Glutamatergic neuron (in vitro differentiated cells): Measurements from ENCODE around the gene IFNL2. TPM values are rescaled to one million over a fixed set of nuclear protein-coding genes. Genes with fewer than 3 reads are reported as not detected.
"Not testable (repeated sequence)": the region's sequence is repeated elsewhere in the genome, so short reads cannot be mapped to it uniquely, and the experiment has no call there.

Experiments used
- DNase-seq: peaks from one replicate; pipeline ENCODE4 v3.0.0; 2022
- H3K27ac Mint-ChIP-seq: one replicate; pipeline ENCODE4 v1.8.0; 2020; ENCODE audit warnings: mild to moderate bottlenecking, mixed read lengths, inconsistent platforms; ENCODE audit not compliant: unreplicated experiment
- H3K27me3 Mint-ChIP-seq: one replicate; pipeline ENCODE4 v1.8.0; 2020; ENCODE audit warnings: mild to moderate bottlenecking, moderate library complexity, mixed read lengths, inconsistent platforms; ENCODE audit not compliant: unreplicated experiment
- H3K36me3 Mint-ChIP-seq: one replicate; pipeline ENCODE4 v1.8.0; 2020; ENCODE audit warnings: mild to moderate bottlenecking, mixed read lengths, inconsistent platforms; ENCODE audit not compliant: unreplicated experiment
- H3K4me1 Mint-ChIP-seq: one replicate; pipeline ENCODE4 v1.8.0; 2020; ENCODE audit warnings: mild to moderate bottlenecking, low read depth, mixed read lengths, inconsistent platforms; ENCODE audit not compliant: unreplicated experiment
- H3K4me3 Mint-ChIP-seq: one replicate; pipeline ENCODE4 v1.8.0; 2020; ENCODE audit warnings: mild to moderate bottlenecking, mixed read lengths, inconsistent platforms; ENCODE audit not compliant: unreplicated experiment
- H3K9me3 Mint-ChIP-seq: one replicate; pipeline ENCODE4 v1.8.0; 2020; ENCODE audit warnings: mild to moderate bottlenecking, moderate library complexity, mixed read lengths, inconsistent platforms; ENCODE audit not compliant: unreplicated experiment
- total RNA-seq: library from RNA; stranded (reverse); fragmentation: NEBNext Ultra II Directional; extraction: Animal tissue kit (Norgen Biotek cat#: 25700); gene quantifications from one replicate; pipeline ENCODE4 v1.2.1, GENCODE V29; 2021; ENCODE audit not compliant: unreplicated experiment
- TF ChIP-seq, protein P1 (sequence below): fragments of 200-600 bp; sonication (generic); IDR thresholded peaks from one replicate; pipeline ENCODE4 v1.5.0; 2021; ENCODE audit not compliant: partially characterized antibody, unreplicated experiment

Gene IFNL2
- total RNA-seq, 1 donor from 2014 or later, result not detected

DNA sequence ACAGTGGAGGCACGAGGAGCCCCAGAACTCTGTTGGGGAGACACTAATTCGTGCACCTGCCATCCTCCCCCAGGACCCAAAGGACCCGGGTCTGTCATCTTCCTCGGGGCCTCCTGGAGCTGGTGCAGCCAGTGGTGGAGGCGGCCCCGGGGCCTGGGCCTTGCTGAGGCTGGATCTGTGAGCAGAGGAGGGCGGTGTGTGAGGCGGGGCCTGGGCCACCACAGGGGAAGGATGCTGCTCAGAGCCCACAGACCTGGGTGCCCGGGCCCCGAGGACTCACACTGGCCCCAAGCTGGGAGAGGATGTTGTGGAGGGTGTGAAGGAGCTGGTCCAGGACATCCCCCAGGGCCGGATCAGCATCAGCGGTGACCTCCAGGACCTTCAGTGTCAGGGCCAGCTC is 31.7 kb upstream of the IFNL2 start:
- H3K27me3 Mint-ChIP-seq, result peaks cover 12% of the 10 kb centered on the region
- no peak for DNase-seq

GRCh38 chr19:39237200-39238184 is 30.7 kb upstream of the IFNL2 start:
- no peaks in the 10 kb centered on the region for H3K36me3 Mint-ChIP-seq
- DNase-seq, result no peak
- no peak overlapping the region for H3K4me3 Mint-ChIP-seq
- no peaks in the 10 kb centered on the region for H3K4me1 Mint-ChIP-seq
- peaks cover 12% of the 10 kb centered on the region for H3K27me3 Mint-ChIP-seq
- TF ChIP-seq, protein P1, sequence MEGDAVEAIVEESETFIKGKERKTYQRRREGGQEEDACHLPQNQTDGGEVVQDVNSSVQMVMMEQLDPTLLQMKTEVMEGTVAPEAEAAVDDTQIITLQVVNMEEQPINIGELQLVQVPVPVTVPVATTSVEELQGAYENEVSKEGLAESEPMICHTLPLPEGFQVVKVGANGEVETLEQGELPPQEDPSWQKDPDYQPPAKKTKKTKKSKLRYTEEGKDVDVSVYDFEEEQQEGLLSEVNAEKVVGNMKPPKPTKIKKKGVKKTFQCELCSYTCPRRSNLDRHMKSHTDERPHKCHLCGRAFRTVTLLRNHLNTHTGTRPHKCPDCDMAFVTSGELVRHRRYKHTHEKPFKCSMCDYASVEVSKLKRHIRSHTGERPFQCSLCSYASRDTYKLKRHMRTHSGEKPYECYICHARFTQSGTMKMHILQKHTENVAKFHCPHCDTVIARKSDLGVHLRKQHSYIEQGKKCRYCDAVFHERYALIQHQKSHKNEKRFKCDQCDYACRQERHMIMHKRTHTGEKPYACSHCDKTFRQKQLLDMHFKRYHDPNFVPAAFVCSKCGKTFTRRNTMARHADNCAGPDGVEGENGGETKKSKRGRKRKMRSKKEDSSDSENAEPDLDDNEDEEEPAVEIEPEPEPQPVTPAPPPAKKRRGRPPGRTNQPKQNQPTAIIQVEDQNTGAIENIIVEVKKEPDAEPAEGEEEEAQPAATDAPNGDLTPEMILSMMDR, result no peak
- H3K9me3 Mint-ChIP-seq, result no peaks in the 10 kb centered on the region
- no peak overlapping the region for H3K27ac Mint-ChIP-seq

More for the DNA sequence above, 31.7 kb upstream of the IFNL2 start:
- Mint-ChIP-seq H3K27ac (no peak overlapping the region), H3K4me3 (no peak overlapping the region), H3K4me1 (no peaks in the 10 kb centered on the region), H3K36me3 (no peaks in the 10 kb centered on the region), H3K9me3 (no peaks in the 10 kb centered on the region)
- TF ChIP-seq, protein P1, result no peak

DNA sequence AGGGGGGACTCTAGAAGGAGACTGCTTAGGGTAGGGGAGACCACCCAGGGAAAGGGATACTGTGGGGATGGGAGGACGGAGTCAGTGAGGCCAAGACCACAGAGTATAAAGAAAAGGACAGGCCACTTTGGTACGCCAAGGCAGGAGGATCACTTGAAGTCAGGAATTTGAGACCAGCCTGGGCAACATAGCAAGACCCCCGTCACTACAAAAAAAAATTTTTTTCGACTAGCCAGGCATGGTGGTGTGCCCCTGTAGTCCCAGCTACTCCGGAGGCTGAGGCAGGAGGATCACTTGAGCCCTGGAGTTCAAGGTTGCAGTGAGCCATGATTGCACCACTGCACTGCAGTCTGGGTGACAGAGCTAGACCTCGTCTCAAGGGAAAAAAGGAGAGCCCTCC is 30.0 kb upstream of the IFNL2 start:
- Mint-ChIP-seq H3K27ac (no peak overlapping the region), H3K36me3 (no peaks in the 10 kb centered on the region), H3K27me3 (peaks cover 13% of the 10 kb centered on the region), H3K9me3 (no peaks in the 10 kb centered on the region), H3K4me1 (no peaks in the 10 kb centered on the region), H3K4me3 (no peak overlapping the region)
- TF ChIP-seq, protein P1, result no peak
- no peak for DNase-seq

- TF ChIP-seq, protein P1, result no peak
Observed at GRCh38 chr19:39238944-39239343, 29.3 kb upstream of the IFNL2 start.

DNA sequence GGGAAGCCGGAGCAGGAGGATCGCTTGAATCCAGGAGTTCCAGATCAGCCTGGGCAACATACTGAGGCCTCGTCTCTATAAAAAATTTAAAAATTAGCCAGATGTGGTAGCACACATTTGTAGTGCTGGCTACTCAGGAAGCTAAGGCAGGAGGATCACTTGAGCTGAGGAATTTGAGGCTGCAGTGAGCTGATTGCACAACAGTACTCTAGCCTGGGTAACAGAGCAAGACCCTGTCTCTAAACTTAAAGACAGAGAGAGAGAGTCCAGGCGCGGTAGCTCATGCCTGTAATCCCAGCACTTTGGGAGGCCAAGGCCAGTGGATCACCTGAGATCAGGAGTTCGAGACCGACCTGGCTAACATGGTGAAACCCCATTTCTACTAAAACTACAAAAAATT is 27.8 kb upstream of the IFNL2 start:
- Mint-ChIP-seq H3K4me3 (no peak overlapping the region), H3K4me1 (no peaks in the 10 kb centered on the region), H3K9me3 (no peaks in the 10 kb centered on the region), H3K27me3 (peaks cover 10% of the 10 kb centered on the region), H3K36me3 (no peaks in the 10 kb centered on the region), H3K27ac (no peak overlapping the region)
- DNase-seq, result no peak
- TF ChIP-seq, protein P1, result no peak

More at GRCh38 chr19:39238944-39239343, 29.3 kb upstream of the IFNL2 start:
- Mint-ChIP-seq H3K9me3 (no peaks in the 10 kb centered on the region), H3K4me3 (no peak overlapping the region), H3K36me3 (no peaks in the 10 kb centered on the region), H3K27me3 (peaks cover 13% of the 10 kb centered on the region), H3K27ac (no peak overlapping the region), H3K4me1 (no peaks in the 10 kb centered on the region)
- no peak for DNase-seq

- not testable (repeated sequence) for DNase-seq, H3K27me3 Mint-ChIP-seq, H3K4me3 Mint-ChIP-seq, H3K36me3 Mint-ChIP-seq, H3K4me1 Mint-ChIP-seq, H3K9me3 Mint-ChIP-seq, H3K27ac Mint-ChIP-seq
Observed at GRCh38 chr19:39243741-39244140, 24.5 kb upstream of the IFNL2 start.

DNA sequence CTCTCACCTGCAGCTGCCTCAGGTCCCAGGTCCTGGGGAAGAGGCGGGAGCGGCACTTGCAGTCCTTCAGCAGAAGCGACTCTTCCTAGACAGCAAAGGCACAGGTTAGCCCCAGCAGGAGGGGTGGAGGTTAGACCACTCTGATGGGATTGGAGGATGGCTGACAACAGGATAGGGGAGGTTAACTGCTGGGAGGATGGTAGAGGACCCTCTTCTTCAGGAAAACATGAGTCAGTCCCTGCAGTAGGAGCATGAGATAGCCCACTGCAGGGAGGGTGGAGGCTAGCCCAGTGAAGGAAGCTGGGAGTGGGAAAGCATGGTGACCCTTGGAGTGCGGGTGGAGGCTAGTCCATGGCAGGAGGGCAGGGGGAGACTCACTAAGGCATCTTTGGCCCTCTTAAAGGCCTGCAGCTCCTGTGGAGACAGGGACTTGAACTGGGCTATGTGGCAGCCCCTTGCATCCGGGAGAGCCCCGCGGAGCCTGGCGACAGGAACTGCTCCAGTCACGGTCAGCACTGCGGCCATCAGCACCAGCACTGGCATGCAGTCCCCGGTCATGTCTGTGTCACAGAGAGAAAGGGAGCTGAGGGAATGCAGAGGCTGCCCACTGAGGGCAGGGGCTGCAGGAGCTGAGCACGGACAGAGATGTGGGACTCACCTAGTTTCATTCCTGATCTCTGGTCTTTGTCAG is 23.6 kb upstream of the IFNL2 start, which contains the start of gene IFNL3:
Gene IFNL3 (minus strand): TSS at position 597 of the 691 bp plus-strand sequence. CDS start 39 bp downstream, at position 558.
- DNase-seq, H3K27me3 Mint-ChIP-seq, H3K4me3 Mint-ChIP-seq, H3K27ac Mint-ChIP-seq, H3K9me3 Mint-ChIP-seq, H3K36me3 Mint-ChIP-seq, H3K4me1 Mint-ChIP-seq: not testable (repeated sequence)
